GM23338 (cell line): Measurements from ENCODE around the gene CDC42EP2.

Experiments
- CREB1 ChIP-seq: fragments of 250-450 bp; sonication (Bioruptor Pico); IDR thresholded peaks from 2 replicates; pipeline ENCODE4 v1.5.0; 2020; ENCODE audit warnings: low read depth, mild to moderate bottlenecking, moderate library complexity
- EZH2 ChIP-seq: fragments of 200-600 bp; sonication (generic); IDR thresholded peaks from one replicate; pipeline ENCODE4 v1.8.0; 2017; ENCODE audit warnings: antibody characterized with exemption, mild to moderate bottlenecking, low read depth; ENCODE audit not compliant: unreplicated experiment
- EZH2phosphoT487 ChIP-seq: fragments of 200-600 bp; sonication (generic); IDR thresholded peaks from one replicate; pipeline ENCODE4 v1.8.1; 2018; ENCODE audit warnings: antibody characterized with exemption; ENCODE audit not compliant: unreplicated experiment
- JUNB ChIP-seq: IDR thresholded peaks from one replicate; pipeline ENCODE4 v1.6.1; 2016; ENCODE audit warnings: antibody characterized with exemption; ENCODE audit not compliant: unreplicated experiment
- POLR2AphosphoS5 ChIP-seq: IDR thresholded peaks from 2 replicates; pipeline ENCODE4 v1.6.1; 2016; ENCODE audit warnings: antibody characterized with exemption, low read depth
- STAT1 ChIP-seq: IDR thresholded peaks from one replicate; pipeline ENCODE4 v1.6.1; 2016; ENCODE audit warnings: antibody characterized with exemption; ENCODE audit not compliant: unreplicated experiment
- ZNF114 ChIP-seq: fragments of 250-450 bp; sonication (Bioruptor Pico); IDR thresholded peaks from 2 replicates; pipeline ENCODE4 v1.5.0; 2020; ENCODE audit warnings: mild to moderate bottlenecking, moderate library complexity
- TF ChIP-seq, protein P1 (sequence below), 2 experiments: fragments of 200-600 bp in 1 of 2; sonication (generic) in 1 of 2; conservative IDR thresholded peaks; 2 replicates each; pipeline versions ENCODE4 v1.5.1 to v1.6.1; 2016 to 2017; ENCODE audit warnings: antibody characterized with exemption in 2 of 2, low read depth in 2 of 2, mild to moderate bottlenecking in 2 of 2, moderate library complexity in 1 of 2
- TF ChIP-seq, protein P2 (sequence below): IDR thresholded peaks from one replicate; pipeline ENCODE4 v1.6.1; 2018; ENCODE audit warnings: antibody characterized with exemption; ENCODE audit not compliant: unreplicated experiment

DNA sequence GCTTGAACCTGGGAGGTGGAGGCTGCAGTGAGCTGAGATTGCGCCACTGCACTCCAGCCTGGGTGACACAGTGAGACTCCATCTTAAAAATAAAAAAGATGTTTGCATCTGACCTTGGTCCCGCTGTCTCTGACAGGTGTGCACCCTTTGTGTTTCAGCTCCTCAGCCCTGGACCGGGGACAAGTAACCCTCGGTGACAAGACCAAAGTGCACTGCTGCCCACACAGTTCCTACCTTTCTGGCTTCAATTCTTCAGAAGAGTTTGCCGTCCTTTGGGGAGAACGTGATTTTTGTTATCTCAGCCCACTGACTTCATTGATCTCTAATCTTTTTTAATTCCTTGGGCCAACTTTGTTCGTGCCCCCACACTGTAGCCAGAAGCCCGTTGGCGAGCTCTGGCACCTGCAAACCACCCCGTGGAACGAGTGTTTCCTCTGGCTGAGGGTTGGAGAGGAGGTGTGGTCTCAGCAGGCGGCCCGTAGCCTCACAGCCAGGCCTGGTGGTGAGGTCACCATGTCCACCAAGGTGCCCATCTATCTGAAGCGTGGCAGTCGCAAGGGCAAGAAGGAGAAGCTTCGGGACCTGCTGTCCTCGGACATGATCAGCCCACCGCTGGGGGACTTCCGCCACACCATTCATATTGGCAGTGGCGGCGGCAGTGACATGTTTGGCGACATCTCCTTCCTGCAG is 5.9 kb downstream of the CDC42EP2 start:
- TF ChIP-seq POLR2AphosphoS5, result no peak
- TF ChIP-seq, protein P1, sequence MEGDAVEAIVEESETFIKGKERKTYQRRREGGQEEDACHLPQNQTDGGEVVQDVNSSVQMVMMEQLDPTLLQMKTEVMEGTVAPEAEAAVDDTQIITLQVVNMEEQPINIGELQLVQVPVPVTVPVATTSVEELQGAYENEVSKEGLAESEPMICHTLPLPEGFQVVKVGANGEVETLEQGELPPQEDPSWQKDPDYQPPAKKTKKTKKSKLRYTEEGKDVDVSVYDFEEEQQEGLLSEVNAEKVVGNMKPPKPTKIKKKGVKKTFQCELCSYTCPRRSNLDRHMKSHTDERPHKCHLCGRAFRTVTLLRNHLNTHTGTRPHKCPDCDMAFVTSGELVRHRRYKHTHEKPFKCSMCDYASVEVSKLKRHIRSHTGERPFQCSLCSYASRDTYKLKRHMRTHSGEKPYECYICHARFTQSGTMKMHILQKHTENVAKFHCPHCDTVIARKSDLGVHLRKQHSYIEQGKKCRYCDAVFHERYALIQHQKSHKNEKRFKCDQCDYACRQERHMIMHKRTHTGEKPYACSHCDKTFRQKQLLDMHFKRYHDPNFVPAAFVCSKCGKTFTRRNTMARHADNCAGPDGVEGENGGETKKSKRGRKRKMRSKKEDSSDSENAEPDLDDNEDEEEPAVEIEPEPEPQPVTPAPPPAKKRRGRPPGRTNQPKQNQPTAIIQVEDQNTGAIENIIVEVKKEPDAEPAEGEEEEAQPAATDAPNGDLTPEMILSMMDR (conservative IDR thresholded peaks at IDR 0.05; ENCODE audit: low read depth in 2 of 2), result no peak
- TF ChIP-seq JUNB, result no peak
- TF ChIP-seq, protein P2, sequence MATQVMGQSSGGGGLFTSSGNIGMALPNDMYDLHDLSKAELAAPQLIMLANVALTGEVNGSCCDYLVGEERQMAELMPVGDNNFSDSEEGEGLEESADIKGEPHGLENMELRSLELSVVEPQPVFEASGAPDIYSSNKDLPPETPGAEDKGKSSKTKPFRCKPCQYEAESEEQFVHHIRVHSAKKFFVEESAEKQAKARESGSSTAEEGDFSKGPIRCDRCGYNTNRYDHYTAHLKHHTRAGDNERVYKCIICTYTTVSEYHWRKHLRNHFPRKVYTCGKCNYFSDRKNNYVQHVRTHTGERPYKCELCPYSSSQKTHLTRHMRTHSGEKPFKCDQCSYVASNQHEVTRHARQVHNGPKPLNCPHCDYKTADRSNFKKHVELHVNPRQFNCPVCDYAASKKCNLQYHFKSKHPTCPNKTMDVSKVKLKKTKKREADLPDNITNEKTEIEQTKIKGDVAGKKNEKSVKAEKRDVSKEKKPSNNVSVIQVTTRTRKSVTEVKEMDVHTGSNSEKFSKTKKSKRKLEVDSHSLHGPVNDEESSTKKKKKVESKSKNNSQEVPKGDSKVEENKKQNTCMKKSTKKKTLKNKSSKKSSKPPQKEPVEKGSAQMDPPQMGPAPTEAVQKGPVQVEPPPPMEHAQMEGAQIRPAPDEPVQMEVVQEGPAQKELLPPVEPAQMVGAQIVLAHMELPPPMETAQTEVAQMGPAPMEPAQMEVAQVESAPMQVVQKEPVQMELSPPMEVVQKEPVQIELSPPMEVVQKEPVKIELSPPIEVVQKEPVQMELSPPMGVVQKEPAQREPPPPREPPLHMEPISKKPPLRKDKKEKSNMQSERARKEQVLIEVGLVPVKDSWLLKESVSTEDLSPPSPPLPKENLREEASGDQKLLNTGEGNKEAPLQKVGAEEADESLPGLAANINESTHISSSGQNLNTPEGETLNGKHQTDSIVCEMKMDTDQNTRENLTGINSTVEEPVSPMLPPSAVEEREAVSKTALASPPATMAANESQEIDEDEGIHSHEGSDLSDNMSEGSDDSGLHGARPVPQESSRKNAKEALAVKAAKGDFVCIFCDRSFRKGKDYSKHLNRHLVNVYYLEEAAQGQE, result no peak
- TF ChIP-seq CREB1 (CRISPR knock-in tag), result no peak
- no peak for TF ChIP-seq STAT1
- no peak for TF ChIP-seq EZH2
- no peak for TF ChIP-seq EZH2phosphoT487
- no peak for TF ChIP-seq ZNF114
